Measurements from ENCODE around the gene SLC28A1. TPM values are rescaled to one million over a fixed set of nuclear protein-coding genes. Genes with fewer than 3 reads are reported as not detected.

SLC28A1 gene
- total RNA-seq, 1 donor from 2014 or later, result not detected

DNA sequence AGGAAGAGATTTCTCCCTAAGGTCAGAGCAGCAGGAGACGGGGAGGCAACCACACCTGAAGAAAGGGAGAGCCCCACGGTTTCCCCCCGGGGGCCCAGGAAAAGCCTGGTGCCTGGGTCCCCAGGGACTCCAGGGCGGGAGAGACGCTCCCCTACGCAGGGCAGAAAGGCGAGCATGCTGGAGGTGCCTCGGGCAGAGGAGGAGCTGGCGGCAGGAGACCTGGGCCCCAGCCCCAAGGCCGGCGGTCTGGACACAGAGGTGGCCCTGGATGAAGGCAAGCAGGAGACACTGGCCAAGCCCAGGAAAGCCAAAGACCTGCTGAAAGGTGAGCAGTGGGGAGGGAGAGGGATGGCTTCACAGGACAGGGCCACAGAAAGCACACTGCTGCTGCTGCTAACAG, 26.2 kb upstream of the SLC28A1 start:
- H3K27ac Mint-ChIP-seq (ENCODE audit: unreplicated experiment), result no peak overlapping the region
- no peaks in the 10 kb centered on the region for H3K36me3 ChIP-seq (ENCODE audit: insufficient read depth, low read length)
- H3K4me2 ChIP-seq (ENCODE audit: low read length), result no peak overlapping the region
- H3K27ac ChIP-seq (ENCODE audit: low read depth, low read length), result no peak overlapping the region
- peaks cover 6% of the 10 kb centered on the region for H3K36me3 Mint-ChIP-seq (ENCODE audit: low read depth, unreplicated experiment)
- peaks cover 5% of the 10 kb centered on the region for H3K27me3 Mint-ChIP-seq (ENCODE audit: low read depth, unreplicated experiment)
- no peak overlapping the region for H3K9ac ChIP-seq (ENCODE audit: low read length)
- no peaks in the 10 kb centered on the region for H3K27me3 ChIP-seq (ENCODE audit: insufficient read depth, low read length)
- no peaks in the 10 kb centered on the region for H4K20me1 ChIP-seq (ENCODE audit: insufficient read depth, low read length)
- no peaks in the 10 kb centered on the region for H3K4me1 Mint-ChIP-seq (ENCODE audit: low read depth, unreplicated experiment)
- H3K9me3 ChIP-seq (ENCODE audit: insufficient read depth, low read depth, low read length), result no peaks in the 10 kb centered on the region
- FAIRE-seq, result no peak
- no peak for TF ChIP-seq CTCF (IDR thresholded peaks at IDR 0.05; ENCODE audit: insufficient read depth, low read depth, low read length)
- no peak for TF ChIP-seq EZH2 (IDR thresholded peaks at IDR 0.05; ENCODE audit: insufficient read depth, low read length)
- no peaks in the 10 kb centered on the region for H3K9me3 Mint-ChIP-seq (ENCODE audit: unreplicated experiment)
- H3K4me3 Mint-ChIP-seq (ENCODE audit: unreplicated experiment), result no peak overlapping the region
- H2AFZ ChIP-seq (ENCODE audit: low read depth, low read length), result no peak overlapping the region
- no peak for DNase-seq (ENCODE audit: low read depth)
- no peak overlapping the region for H3K4me3 ChIP-seq (ENCODE audit: insufficient read depth, low read depth, low read length)
- no peaks in the 10 kb centered on the region for H3K4me1 ChIP-seq (ENCODE audit: insufficient read depth, low read length)
- H3K79me2 ChIP-seq (ENCODE audit: insufficient read depth, low read length), result no peaks in the 10 kb centered on the region

- peaks cover 6% of the 10 kb centered on the region for H3K36me3 Mint-ChIP-seq (ENCODE audit: low read depth, unreplicated experiment)
- no peak overlapping the region for H2AFZ ChIP-seq (ENCODE audit: low read depth, low read length)
- no peaks in the 10 kb centered on the region for H3K9me3 Mint-ChIP-seq (ENCODE audit: unreplicated experiment)
- no peak for DNase-seq (ENCODE audit: low read depth)
- no peaks in the 10 kb centered on the region for H3K4me1 Mint-ChIP-seq (ENCODE audit: low read depth, unreplicated experiment)
- H3K27ac Mint-ChIP-seq (ENCODE audit: unreplicated experiment), result no peak overlapping the region
- no peaks in the 10 kb centered on the region for H3K36me3 ChIP-seq (ENCODE audit: insufficient read depth, low read length)
- H3K27me3 ChIP-seq (ENCODE audit: insufficient read depth, low read length), result no peaks in the 10 kb centered on the region
- H3K4me3 ChIP-seq (ENCODE audit: insufficient read depth, low read depth, low read length), result no peak overlapping the region
- H3K9ac ChIP-seq (ENCODE audit: low read length), result no peak overlapping the region
- peaks cover 5% of the 10 kb centered on the region for H3K27me3 Mint-ChIP-seq (ENCODE audit: low read depth, unreplicated experiment)
- TF ChIP-seq CTCF (IDR thresholded peaks at IDR 0.05; ENCODE audit: insufficient read depth, low read depth, low read length), result no peak
- no peak for TF ChIP-seq EZH2 (IDR thresholded peaks at IDR 0.05; ENCODE audit: insufficient read depth, low read length)
- no peak overlapping the region for H3K4me3 Mint-ChIP-seq (ENCODE audit: unreplicated experiment)
- no peak for FAIRE-seq
- H3K9me3 ChIP-seq (ENCODE audit: insufficient read depth, low read depth, low read length), result no peaks in the 10 kb centered on the region
- no peaks in the 10 kb centered on the region for H3K4me1 ChIP-seq (ENCODE audit: insufficient read depth, low read length)
- H3K4me2 ChIP-seq (ENCODE audit: low read length), result no peak overlapping the region
- H3K27ac ChIP-seq (ENCODE audit: low read depth, low read length), result no peak overlapping the region
- no peaks in the 10 kb centered on the region for H3K79me2 ChIP-seq (ENCODE audit: insufficient read depth, low read length)
- H4K20me1 ChIP-seq (ENCODE audit: insufficient read depth, low read length), result no peaks in the 10 kb centered on the region
Observed at GRCh38 chr15:84859144-84859543, 25.3 kb upstream of the SLC28A1 start.

GRCh38 chr15:84859651-84860050, 24.8 kb upstream of the SLC28A1 start:
- H3K36me3 Mint-ChIP-seq (ENCODE audit: low read depth, unreplicated experiment), result peaks cover 6% of the 10 kb centered on the region
- Histone ChIP-seq H3K4me3 (ENCODE audit: insufficient read depth, low read depth, low read length) (no peak overlapping the region), H3K9ac (ENCODE audit: low read length) (no peak overlapping the region), H3K27ac (ENCODE audit: low read depth, low read length) (no peak overlapping the region), H3K4me2 (ENCODE audit: low read length) (no peak overlapping the region), H3K79me2 (ENCODE audit: insufficient read depth, low read length) (no peaks in the 10 kb centered on the region), H3K27me3 (ENCODE audit: insufficient read depth, low read length) (no peaks in the 10 kb centered on the region), H3K4me1 (ENCODE audit: insufficient read depth, low read length) (no peaks in the 10 kb centered on the region), H3K9me3 (ENCODE audit: insufficient read depth, low read depth, low read length) (no peaks in the 10 kb centered on the region), H3K36me3 (ENCODE audit: insufficient read depth, low read length) (no peaks in the 10 kb centered on the region), H4K20me1 (ENCODE audit: insufficient read depth, low read length) (no peaks in the 10 kb centered on the region), H2AFZ (ENCODE audit: low read depth, low read length) (no peak overlapping the region)
- H3K9me3 Mint-ChIP-seq (ENCODE audit: unreplicated experiment), result no peaks in the 10 kb centered on the region
- DNase-seq (ENCODE audit: low read depth), result no peak
- no peak for TF ChIP-seq CTCF (IDR thresholded peaks at IDR 0.05; ENCODE audit: insufficient read depth, low read depth, low read length)
- no peak for TF ChIP-seq EZH2 (IDR thresholded peaks at IDR 0.05; ENCODE audit: insufficient read depth, low read length)
- H3K4me1 Mint-ChIP-seq (ENCODE audit: low read depth, unreplicated experiment), result no peaks in the 10 kb centered on the region
- peaks cover 5% of the 10 kb centered on the region for H3K27me3 Mint-ChIP-seq (ENCODE audit: low read depth, unreplicated experiment)
- H3K4me3 Mint-ChIP-seq (ENCODE audit: unreplicated experiment), result no peak overlapping the region
- no peak for FAIRE-seq
- no peak overlapping the region for H3K27ac Mint-ChIP-seq (ENCODE audit: unreplicated experiment)
